Stomach (tissue), 9 donors: ENCODE measurements around the gene ALAD. TPM values are rescaled to one million over a fixed set of nuclear protein-coding genes. Genes with fewer than 3 reads are reported as not detected.

Experiments
- DNase-seq, 2 donors: peaks; one replicate each; pipeline versions ENCODE4 v3.0.0 to v3.0.0-alpha.2; 2013 to 2019
- H3K27ac ChIP-seq, 5 donors: fragments of 200-600 bp in 4 of 5; sonication (generic) in 4 of 5; one replicate each; pipeline ENCODE4 v1.5.1; 2013 to 2019; ENCODE audit warnings: mild to moderate bottlenecking in 1 of 5, moderate library complexity in 1 of 5
- H3K27me3 ChIP-seq, 3 donors: fragments of 200-600 bp; sonication (generic); one replicate each; pipeline ENCODE4 v1.5.1; 2017 to 2019; ENCODE audit warnings: mixed run types in 1 of 3
- H3K36me3 ChIP-seq, 4 donors: fragments of 200-600 bp; sonication (generic); 1 replicate in 3 of 4; 2 replicates in 1 of 4; pipeline ENCODE4 v1.5.1; 2016 to 2019
- H3K4me1 ChIP-seq, 4 donors: fragments of 200-600 bp; sonication (generic); one replicate each; pipeline ENCODE4 v1.5.1; 2016 to 2019
- H3K4me3 ChIP-seq, 4 donors: fragments of 200-600 bp; sonication (generic) in 3 of 4; one replicate each; pipeline ENCODE4 v1.5.1; 2016 to 2019; ENCODE audit warnings: mild to moderate bottlenecking in 1 of 4
- H3K9me3 ChIP-seq, 4 donors: fragments of 200-600 bp; sonication (generic); one replicate each; pipeline ENCODE4 v1.5.1; 2016 to 2019
- CTCF ChIP-seq, 7 experiments: fragments of 450-650 bp in 4 of 7; fragments of 200-600 bp in 3 of 7; sonication (generic) in 3 of 7; IDR thresholded peaks; one replicate each; pipeline ENCODE4 v1.5.1; 2016 to 2019; ENCODE audit warnings: antibody characterized with exemption in 7 of 7, control low read depth in 2 of 7, mild to moderate bottlenecking in 1 of 7
- EP300 ChIP-seq: sonication (generic); formaldehyde crosslinking; IDR thresholded peaks from one replicate; pipeline ENCODE4 v1.6.1; 2017; ENCODE audit warnings: antibody characterized with exemption
- POLR2A ChIP-seq, 4 donors: fragments of 450-650 bp; IDR thresholded peaks; one replicate each; pipeline ENCODE4 v1.6.1; 2016; ENCODE audit warnings: antibody characterized with exemption in 4 of 4, control low read depth in 2 of 4, mild to moderate bottlenecking in 1 of 4, moderate library complexity in 1 of 4
- POLR2AphosphoS5 ChIP-seq, 3 donors: sonication (generic); formaldehyde crosslinking; IDR thresholded peaks; one replicate each; pipeline ENCODE4 v1.6.1; 2016; ENCODE audit warnings: antibody characterized with exemption in 3 of 3
- WGBS, 5 donors: extraction: QIAGEN DNeasy Blood & Tissue Kit in 3 of 5; methylation state at CpG; one replicate each; pipeline versions ENCODE4 v1.1.5 to v1.1.7; 2013 to 2018; 5-methylcytosine and 5-hydroxymethylcytosine counted together
- intact Hi-C: fragments of 100-400 bp; cut with DNase I; formaldehyde crosslinking; loops from one replicate; pipeline ENCODE4 v1.15.1; 2023; ENCODE audit warnings: low total_unique reads
- polyA plus RNA-seq, 3 donors: library from polyadenylated mRNA; stranded (reverse); fragments of 200-250 nt; gene quantifications; one replicate each; pipeline ENCODE4 v1.2.3, GENCODE V29; 2013
- total RNA-seq, 5 donors: library from RNA; depleted of rRNA; stranded (reverse); fragments of >200 nt; gene quantifications; one replicate each; pipeline versions ENCODE4 v1.1.0 to v1.2.3, GENCODE V29; 2014 to 2016
- donor health status: healthy with polysubstance abuse.
- donor health status: Bipolar disorder and iron deficiency.
- donor health status: healthy.

Gene ALAD
- total and polyA plus RNA-seq, 8 donors, result 30.8 to 102 (median 52.5) TPM

- no peak for TF ChIP-seq POLR2AphosphoS5 (IDR thresholded peaks at IDR 0.05)
- TF ChIP-seq EP300, result no peak
- Histone ChIP-seq H3K4me3 (no peak overlapping the region), H3K27me3 (no peaks in the 10 kb centered on the region), H3K27ac (no peak overlapping the region), H3K9me3 (no peaks in the 10 kb centered on the region), H3K36me3 (peaks cover 0 to 11% (median 0%) of the 10 kb centered on the region in 4 donors), H3K4me1 (peaks cover 0 to 29% (median 6%) of the 10 kb centered on the region in 4 donors)
- no peak for DNase-seq
- WGBS, 5 donors, result 66 to 73% (median 69%) methylated on average over 7 of the region's 7 CpGs
- intact Hi-C loops, result no loop called here
Measured at GRCh38 chr9:113361304-113362018, 39.6 kb downstream of the ALAD start.

- no peak for DNase-seq
- H3K27ac ChIP-seq, result no peak overlapping the region
- no peaks in the 10 kb centered on the region for H3K27me3 ChIP-seq
- intact Hi-C loops, result no loop called here
- no peaks in the 10 kb centered on the region for H3K9me3 ChIP-seq
- H3K4me3 ChIP-seq, result no peak overlapping the region
- peaks cover 0 to 30% (median 7%) of the 10 kb centered on the region in 4 donors for H3K4me1 ChIP-seq
- peaks cover 0 to 14% (median under 1%) of the 10 kb centered on the region in 4 donors for H3K36me3 ChIP-seq
- WGBS, 5 donors, result 85 to 90% (median 86%) methylated on average over 15 of the region's 15 CpGs
- TF ChIP-seq EP300 (no peak), CTCF (IDR thresholded peaks at IDR 0.05) (no peak), POLR2A (IDR thresholded peaks at IDR 0.05) (no peak), POLR2AphosphoS5 (IDR thresholded peaks at IDR 0.05) (no peak)
Measured at GRCh38 chr9:113360242-113360842, 40.7 kb downstream of the ALAD start.

DNA sequence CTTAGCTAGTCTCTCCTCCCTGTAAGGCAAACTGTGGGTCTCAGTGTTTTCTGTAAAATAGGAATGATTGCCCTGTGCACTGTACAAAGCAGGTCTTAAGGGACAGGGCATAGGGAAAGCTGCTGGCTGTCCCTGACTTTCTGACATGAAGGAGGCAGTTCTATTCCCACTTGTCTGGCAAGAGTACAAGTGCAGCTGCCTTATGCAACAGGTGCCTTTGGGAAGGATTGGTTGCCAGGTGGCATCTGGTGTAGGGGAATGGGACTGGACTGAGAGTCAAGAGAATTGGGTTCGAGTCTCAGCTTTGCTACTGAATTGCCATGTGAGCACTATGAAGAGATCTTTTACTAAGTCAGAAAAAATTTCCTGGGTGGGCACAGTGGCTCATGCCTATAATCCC is 41.7 kb downstream of the ALAD start:
- WGBS, 5 donors, result 70 to 97% (median 81%) methylated on average over 1 of the region's 1 CpG
- peak in 1 of 2 donors; percentile 41 for DNase-seq
- Histone ChIP-seq H3K27ac (no peak overlapping the region), H3K4me3 (no peak overlapping the region), H3K9me3 (no peaks in the 10 kb centered on the region), H3K4me1 (peaks cover 0 to 30% (median 7%) of the 10 kb centered on the region in 4 donors), H3K27me3 (no peaks in the 10 kb centered on the region), H3K36me3 (peaks cover 0 to 21% (median 2%) of the 10 kb centered on the region in 4 donors)
- no peak for TF ChIP-seq EP300
- no peak for TF ChIP-seq CTCF (IDR thresholded peaks at IDR 0.05)
- TF ChIP-seq POLR2AphosphoS5 (IDR thresholded peaks at IDR 0.05), result no peak
- TF ChIP-seq POLR2A (IDR thresholded peaks at IDR 0.05), result no peak
- intact Hi-C loops, result no loop called here

DNA sequence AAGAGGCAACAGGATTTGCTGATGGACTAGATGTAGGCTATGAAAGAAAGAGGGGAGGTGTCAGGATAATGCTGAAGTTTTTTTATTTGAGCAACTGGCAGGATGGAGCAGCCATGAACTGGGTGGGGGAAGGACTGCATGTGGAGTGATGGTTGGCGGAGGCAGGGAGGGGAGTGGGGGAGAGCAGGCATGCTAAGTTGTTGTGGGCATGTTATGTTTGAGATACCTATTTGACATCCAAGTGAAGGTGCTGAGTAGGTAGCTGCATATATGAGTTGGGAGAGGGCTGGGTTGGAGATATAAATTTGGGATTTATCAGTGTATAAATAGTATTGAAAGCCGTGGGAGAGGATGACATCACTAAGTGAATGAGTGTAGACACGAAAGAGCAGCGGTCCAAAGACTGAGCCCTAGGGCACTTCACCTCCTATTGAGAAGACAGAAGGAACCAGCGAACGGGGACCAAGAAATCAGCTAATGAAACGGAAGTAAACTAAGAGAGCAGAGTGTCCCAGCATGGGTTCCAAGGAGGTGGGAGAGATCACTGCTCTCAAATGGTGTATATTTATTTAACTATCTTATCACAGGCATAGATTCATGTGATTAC is 44.3 kb downstream of the ALAD start:
- H3K27me3 ChIP-seq, result no peaks in the 10 kb centered on the region

More for the DNA sequence above, 44.3 kb downstream of the ALAD start:
- H3K4me1 ChIP-seq, result peaks cover 0 to 33% (median 9%) of the 10 kb centered on the region in 4 donors
- intact Hi-C loops, result no loop called here
- WGBS, 5 donors, result 35 to 51% (median 43%) methylated on average over 7 of the region's 7 CpGs
- no peaks in the 10 kb centered on the region for H3K9me3 ChIP-seq
- no peak overlapping the region for H3K4me3 ChIP-seq
- peak overlapping the region in 2 of 5 donors; percentile 29 to 33 for H3K27ac ChIP-seq
- TF ChIP-seq CTCF (IDR thresholded peaks at IDR 0.05) (no peak), POLR2AphosphoS5 (IDR thresholded peaks at IDR 0.05) (no peak), EP300 (no peak), POLR2A (IDR thresholded peaks at IDR 0.05) (no peak)
- DNase-seq, result no peak
- peaks cover 0 to 17% (median 2%) of the 10 kb centered on the region in 4 donors for H3K36me3 ChIP-seq
